Mesodermal cell (in vitro differentiated cells): ENCODE data around the gene DAB2IP.

Source experiments
- H3K27ac ChIP-seq: 2 replicates; pipeline ENCODE4 v1.7.0; 2013; ENCODE audit warnings: mild to moderate bottlenecking, low read depth, low read length, moderate library complexity; ENCODE audit not compliant: severe bottlenecking
- H3K36me3 ChIP-seq: 2 replicates; pipeline ENCODE4 v1.7.1; 2013; ENCODE audit warnings: mild to moderate bottlenecking, low read length, moderate library complexity; ENCODE audit not compliant: control insufficient read depth, insufficient read depth
- H3K4me1 ChIP-seq: one replicate; pipeline ENCODE4 v1.7.1; 2013; ENCODE audit warnings: mild to moderate bottlenecking, low read length; ENCODE audit not compliant: insufficient read depth, control insufficient read depth, poor library complexity, severe bottlenecking
- H3K4me3 ChIP-seq: 2 replicates; pipeline ENCODE4 v1.7.0; 2013; ENCODE audit warnings: low read length, control low read depth, mild to moderate bottlenecking; ENCODE audit not compliant: insufficient read depth, poor library complexity, severe bottlenecking; ENCODE audit errors: extremely low read depth
- H3K9me3 ChIP-seq: 2 replicates; pipeline ENCODE4 v1.7.1; 2013; ENCODE audit warnings: mild to moderate bottlenecking, low read length, moderate library complexity; ENCODE audit not compliant: control insufficient read depth
- WGBS, 2 experiments: methylation state at CpG; one replicate each; pipeline ENCODE4 v1.1.5; 2013; ENCODE audit warnings: missing lambda C conversion rate in 2 of 2; ENCODE audit not compliant: insufficient coverage in 2 of 2; 5-methylcytosine and 5-hydroxymethylcytosine counted together

The DAB2IP gene

GRCh38 chr9:121815546-121816448, 164.4 kb downstream of the DAB2IP start:
- 89 to 94% methylated on average over 31 of the region's 31 CpGs for WGBS, 2 experiments
- peaks cover 10% of the 10 kb centered on the region for H3K4me1 ChIP-seq

DNA sequence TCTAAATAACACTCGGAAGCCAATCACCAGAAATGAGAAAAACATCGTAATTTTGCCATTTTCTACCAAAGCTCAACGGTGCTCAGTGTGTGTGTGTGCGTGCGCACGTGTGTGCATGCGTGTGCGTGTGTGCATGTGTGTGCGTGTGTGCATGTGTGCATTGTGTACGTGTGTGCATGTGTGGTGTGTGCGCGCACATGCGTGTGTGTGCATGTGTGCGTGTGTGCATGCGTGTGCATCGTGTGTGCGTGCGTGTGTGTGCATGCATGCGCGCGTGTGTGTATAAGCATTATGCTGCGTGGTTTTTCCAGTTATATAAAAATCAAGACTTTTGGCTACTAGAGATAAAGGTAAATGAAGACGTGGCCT, 165.0 kb downstream of the DAB2IP start:
- peaks cover 10% of the 10 kb centered on the region for H3K4me1 ChIP-seq
- no peaks in the 10 kb centered on the region for H3K9me3 ChIP-seq
- 93 to 94% methylated on average over 9 to 22 of the region's 23 CpGs for WGBS, 2 experiments
- no peaks in the 10 kb centered on the region for H3K36me3 ChIP-seq
- no peak overlapping the region for H3K4me3 ChIP-seq
- no peak overlapping the region for H3K27ac ChIP-seq

More at GRCh38 chr9:121815546-121816448, 164.4 kb downstream of the DAB2IP start:
- H3K27ac ChIP-seq: no peak overlapping the region
- H3K4me3 ChIP-seq: no peak overlapping the region
- no peaks in the 10 kb centered on the region for H3K9me3 ChIP-seq
- no peaks in the 10 kb centered on the region for H3K36me3 ChIP-seq

GRCh38 chr9:121816845-121817450, 165.5 kb downstream of the DAB2IP start:
- H3K36me3 ChIP-seq: no peaks in the 10 kb centered on the region
- no peaks in the 10 kb centered on the region for H3K9me3 ChIP-seq
- WGBS, 2 experiments: 47 to 58% methylated on average over 12 of the region's 12 CpGs
- no peak overlapping the region for H3K4me3 ChIP-seq
- peaks cover 10% of the 10 kb centered on the region for H3K4me1 ChIP-seq
- H3K27ac ChIP-seq: no peak overlapping the region

- Histone ChIP-seq H3K36me3 (no peaks in the 10 kb centered on the region), H3K27ac (no peak overlapping the region), H3K9me3 (no peaks in the 10 kb centered on the region), H3K4me3 (no peak overlapping the region), H3K4me1 (peaks cover 10% of the 10 kb centered on the region)
- 82 to 91% methylated on average over 9 of the region's 9 CpGs for WGBS, 2 experiments
These were observed 166.0 kb downstream of the DAB2IP start for GRCh38 chr9:121817476-121817875.

GRCh38 chr9:121818016-121818661, 166.7 kb downstream of the DAB2IP start:
- WGBS, 2 experiments: 86 to 89% methylated on average over 16 to 17 of the region's 19 CpGs
- no peaks in the 10 kb centered on the region for H3K9me3 ChIP-seq
- peaks cover 10% of the 10 kb centered on the region for H3K4me1 ChIP-seq

DNA sequence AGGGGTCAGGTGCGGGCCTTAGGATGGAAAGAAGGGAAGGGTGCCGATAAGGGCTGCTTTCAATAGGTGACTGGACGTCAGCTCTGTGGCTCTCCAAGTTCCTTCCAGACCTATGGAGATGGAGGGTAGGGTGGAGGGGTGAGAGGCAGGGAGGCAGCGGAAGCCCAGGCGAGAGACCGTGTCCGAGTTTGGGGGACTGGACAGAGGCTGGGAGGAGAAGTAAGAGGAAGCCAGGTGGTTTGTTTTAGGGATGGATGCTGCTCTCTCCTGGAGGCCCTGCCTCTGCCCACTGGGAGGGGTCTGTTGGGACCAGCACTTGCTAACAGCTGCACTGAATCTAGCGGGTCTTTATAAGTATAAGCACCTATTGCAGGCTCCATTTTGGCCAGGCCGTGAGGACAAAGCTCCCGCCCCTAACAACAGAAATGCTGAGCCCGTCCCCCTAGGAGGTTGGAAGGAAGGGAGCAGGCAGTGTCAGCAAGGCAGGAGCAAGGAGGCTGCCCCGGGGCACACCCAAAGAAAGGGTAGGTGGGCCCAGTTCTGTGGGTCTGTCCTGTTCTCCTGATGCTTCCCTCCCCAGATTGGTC, 167.5 kb downstream of the DAB2IP start:
- 83 to 89% methylated on average over 7 to 11 of the region's 12 CpGs for WGBS, 2 experiments
- H3K4me3 ChIP-seq: no peak overlapping the region
- H3K36me3 ChIP-seq: no peaks in the 10 kb centered on the region
- peaks cover 10% of the 10 kb centered on the region for H3K4me1 ChIP-seq
- H3K27ac ChIP-seq: no peak overlapping the region
- H3K9me3 ChIP-seq: no peaks in the 10 kb centered on the region

More at GRCh38 chr9:121818016-121818661, 166.7 kb downstream of the DAB2IP start:
- Histone ChIP-seq H3K36me3 (no peaks in the 10 kb centered on the region), H3K27ac (no peak overlapping the region), H3K4me3 (no peak overlapping the region)

GRCh38 chr9:121819428-121820231, 168.2 kb downstream of the DAB2IP start:
- H3K9me3 ChIP-seq: no peaks in the 10 kb centered on the region
- no peak overlapping the region for H3K27ac ChIP-seq
- WGBS, 2 experiments: 29 to 40% methylated on average over 6 to 10 of the region's 20 CpGs
- H3K36me3 ChIP-seq: no peaks in the 10 kb centered on the region
- H3K4me3 ChIP-seq: no peak overlapping the region
- H3K4me1 ChIP-seq: peaks cover 11% of the 10 kb centered on the region

DNA sequence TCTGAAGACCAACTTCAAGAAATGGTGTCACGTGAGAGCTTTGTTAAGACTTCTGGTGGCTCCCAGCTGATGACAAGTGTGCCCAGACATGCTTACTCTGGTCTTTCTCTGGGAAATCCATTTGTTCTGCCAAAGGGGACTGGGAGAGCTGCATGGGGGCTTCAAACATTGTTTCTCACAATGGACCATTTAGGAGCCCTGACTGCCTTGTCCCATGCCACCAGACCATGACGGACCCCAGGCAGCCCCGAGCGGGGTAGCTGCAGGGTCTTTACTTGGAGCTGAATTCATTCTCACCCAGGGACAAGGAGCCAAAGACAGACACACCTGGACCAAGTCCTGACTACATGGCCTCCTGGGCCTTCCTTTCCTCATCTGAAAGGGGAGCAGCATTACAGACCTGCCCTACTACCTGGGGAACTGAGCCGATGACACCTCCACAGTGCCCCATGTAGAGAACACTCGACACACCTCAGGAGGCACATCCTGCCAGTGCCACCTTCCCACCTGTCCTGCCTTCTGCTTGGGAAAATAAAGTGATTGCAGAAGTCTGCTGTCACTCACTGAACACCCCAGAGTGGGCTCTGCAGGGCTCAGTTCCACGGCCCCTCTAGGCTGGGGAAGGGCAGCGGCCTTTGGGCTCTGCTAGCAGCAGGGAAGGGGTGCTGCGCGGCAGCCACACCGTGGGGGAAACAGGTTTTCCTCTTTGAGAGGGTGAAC, 169.0 kb downstream of the DAB2IP start:
- Histone ChIP-seq H3K36me3 (no peaks in the 10 kb centered on the region), H3K27ac (no peak overlapping the region), H3K4me3 (no peak overlapping the region)

GRCh38 chr9:121821326-121821725, 169.9 kb downstream of the DAB2IP start:
- peaks cover 22% of the 10 kb centered on the region for H3K4me1 ChIP-seq
- no peak overlapping the region for H3K4me3 ChIP-seq
- no peak overlapping the region for H3K27ac ChIP-seq
- no peaks in the 10 kb centered on the region for H3K9me3 ChIP-seq
- WGBS, 2 experiments: 91 to 96% methylated on average over 3 to 5 of the region's 5 CpGs
- H3K36me3 ChIP-seq: no peaks in the 10 kb centered on the region

More for the DNA sequence above, 169.0 kb downstream of the DAB2IP start:
- Histone ChIP-seq H3K4me1 (peaks cover 20% of the 10 kb centered on the region), H3K9me3 (no peaks in the 10 kb centered on the region)
- WGBS, 2 experiments: 83 to 88% methylated on average over 10 to 11 of the region's 11 CpGs
